HG02943 (cell line): ENCODE results near the gene SHISA6.
"Not testable (repeated sequence)": the region's sequence is repeated elsewhere in the genome, so short reads cannot be mapped to it uniquely, and the experiment has no call there.

Experiments
- ATAC-seq: cut with Tn5 transposase; IDR thresholded peaks from one replicate; pipeline ENCODE4 v1.9.1; 2021; ENCODE audit warnings: mild to moderate bottlenecking, low read depth, moderate library complexity; ENCODE audit not compliant: unreplicated experiment

The SHISA6 gene

DNA sequence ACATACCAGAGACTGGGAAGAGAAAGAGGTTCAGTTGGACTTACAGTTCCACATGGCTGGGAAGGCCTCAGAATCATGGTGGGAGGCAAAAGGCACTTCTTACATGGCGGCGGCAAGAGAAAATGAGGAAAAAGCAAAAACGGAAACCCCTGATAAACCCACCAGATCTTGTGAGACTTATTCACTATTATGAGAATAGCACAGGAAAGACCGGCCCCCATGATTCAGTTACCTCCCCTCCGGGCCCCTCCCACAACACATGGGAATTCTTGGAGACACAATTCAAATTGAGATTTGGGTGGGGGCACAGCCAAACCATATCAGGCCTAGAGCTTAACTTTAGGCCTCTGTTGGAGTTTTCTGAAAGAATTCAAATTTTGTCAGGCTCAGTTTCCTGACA, 60.9 kb downstream of the SHISA6 start:
- not testable (repeated sequence) for ATAC-seq

DNA sequence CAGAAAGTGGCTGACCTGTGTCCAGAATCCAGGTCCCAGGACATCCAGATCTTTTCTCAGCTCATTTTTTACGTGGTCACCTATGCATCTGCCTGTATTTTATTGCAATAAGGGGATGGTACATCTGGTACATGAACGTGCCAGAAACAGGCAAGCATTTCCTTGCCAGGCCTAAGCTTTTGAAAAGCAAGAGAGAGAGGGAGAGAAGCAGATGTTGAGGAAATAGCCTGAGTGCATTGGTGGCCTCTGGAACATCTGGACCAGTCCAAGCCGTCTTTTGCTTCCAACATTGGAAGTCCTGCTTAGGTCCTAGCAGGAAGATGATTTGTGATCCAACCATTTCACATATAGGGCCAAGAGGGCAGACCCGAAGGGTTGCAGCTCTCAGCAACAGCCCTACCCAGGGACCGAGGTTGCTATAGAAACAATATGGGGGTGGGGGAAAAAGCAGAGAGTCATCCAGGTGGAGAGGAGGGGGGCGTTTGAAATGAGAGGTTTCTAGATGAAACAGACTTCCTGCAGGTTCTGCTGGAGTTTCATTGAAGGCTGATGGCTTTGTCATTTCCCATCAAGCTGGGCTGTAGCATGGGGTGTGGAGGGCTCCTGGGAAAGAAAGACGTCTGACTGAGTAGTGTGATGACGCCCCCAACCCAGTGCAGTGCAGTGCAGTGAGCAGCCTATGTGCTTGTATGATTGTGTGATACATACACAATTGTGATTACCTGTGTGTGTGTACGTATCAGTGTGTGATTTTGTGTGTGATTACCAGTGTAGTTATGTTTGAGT, 61.6 kb downstream of the SHISA6 start:
- ATAC-seq: no peak

DNA sequence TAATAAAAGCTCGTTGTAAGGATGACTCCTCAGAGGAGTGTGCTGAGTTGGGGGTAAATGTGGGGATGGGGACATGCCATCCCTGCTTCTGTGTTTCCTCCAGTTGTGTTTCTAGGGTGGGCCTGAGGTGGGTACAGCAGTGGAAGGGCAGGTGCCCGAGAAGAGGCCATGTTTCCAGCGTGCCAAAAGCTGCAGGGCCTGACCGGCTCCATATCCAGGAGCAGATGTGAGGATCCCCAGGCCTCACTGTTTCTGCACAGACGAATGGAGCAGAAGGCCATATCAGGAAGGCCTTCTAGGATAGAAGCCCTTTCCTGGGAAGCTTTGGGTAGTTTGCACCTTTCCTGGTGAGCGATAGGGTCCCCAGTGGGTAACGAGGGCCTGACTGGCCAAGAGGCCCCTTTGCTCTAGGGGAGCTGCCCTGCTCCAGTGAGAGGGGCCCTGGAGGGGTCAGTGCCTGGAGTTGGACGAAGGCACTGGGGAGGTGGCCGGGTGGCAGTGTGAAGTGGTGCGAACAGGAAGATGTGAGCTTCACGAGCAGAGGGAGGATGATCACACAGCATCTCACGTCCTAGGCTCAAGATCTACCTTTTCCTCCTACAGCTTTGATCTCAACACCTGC, 62.9 kb downstream of the SHISA6 start:
- ATAC-seq: no peak

DNA sequence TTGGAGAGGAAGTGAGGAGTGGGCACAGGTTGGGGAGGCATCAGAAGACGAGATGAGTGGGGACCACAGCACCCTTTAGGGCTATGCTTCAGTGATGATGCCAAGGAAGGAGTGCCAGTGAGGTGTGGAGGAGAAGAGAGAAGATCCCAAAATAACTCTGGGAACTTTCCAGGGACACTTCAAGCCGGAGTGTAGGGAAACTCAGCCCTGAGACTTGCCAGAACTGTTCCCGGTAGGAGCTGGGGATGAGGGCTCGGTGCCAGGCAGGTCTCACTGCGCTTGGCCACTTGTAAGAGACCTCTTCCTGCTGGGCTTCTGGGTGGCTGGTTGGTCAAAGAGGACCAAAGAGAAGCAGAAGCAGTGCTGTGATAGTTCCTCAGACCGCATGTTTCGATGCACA, 63.6 kb downstream of the SHISA6 start:
- no peak for ATAC-seq

DNA sequence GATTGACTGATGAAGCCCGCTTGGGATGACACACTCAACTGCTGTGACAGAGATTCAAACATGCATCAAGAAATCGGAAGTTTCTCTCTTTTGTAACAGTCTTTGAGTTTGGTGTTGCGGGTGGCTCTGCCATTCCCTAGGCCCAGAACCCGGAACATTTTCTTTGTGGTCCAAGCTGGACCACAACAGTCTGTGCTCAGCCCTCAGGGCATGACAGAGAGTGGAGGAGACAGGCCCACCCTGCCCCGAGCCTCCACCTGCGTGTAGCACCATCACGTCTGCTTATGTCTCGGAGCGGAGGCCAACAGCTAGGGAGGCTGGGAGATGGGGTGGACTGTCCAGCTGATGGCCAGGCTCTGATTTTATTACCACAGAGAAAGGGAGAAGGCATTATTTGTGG, 64.5 kb downstream of the SHISA6 start:
- no peak for ATAC-seq

DNA sequence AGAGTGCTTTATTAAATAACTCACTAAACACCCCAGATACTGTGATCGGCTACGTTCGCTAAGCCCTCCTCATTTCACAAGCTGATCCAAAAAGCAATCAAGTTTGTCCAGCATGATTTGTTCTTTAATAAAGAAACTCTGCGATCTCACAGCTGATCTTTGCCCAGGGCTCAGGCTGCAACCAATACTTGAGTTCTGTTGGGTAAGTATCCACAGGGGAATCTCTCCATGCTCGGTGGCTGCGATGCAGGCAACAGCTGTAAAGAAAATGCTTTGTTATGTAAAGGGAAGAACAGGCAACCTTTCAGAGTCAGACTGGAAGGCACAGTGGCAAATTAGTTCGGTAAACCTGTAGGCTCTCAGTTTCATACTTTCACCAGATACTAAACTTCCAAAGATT, 67.5 kb downstream of the SHISA6 start:
- no peak for ATAC-seq

DNA sequence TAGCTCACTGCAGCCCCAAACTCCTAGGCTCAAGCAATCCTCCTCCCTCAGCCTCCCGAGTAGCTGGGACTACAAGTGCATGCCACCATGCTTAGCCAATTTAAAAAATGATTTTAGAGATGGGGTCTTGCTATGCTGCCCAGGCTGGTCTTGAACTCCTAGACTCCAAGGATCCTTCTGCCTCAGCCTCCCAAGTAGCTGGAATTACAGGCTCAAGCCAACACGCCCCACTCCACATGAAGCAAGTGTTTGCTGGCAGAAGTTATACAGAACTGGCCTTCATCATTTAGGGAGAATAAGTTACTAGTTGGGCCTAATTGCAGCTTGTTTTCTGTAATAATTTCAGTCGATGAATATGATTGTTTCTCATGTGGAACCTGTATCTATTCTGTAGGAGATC, 68.0 kb downstream of the SHISA6 start:
- no peak for ATAC-seq

DNA sequence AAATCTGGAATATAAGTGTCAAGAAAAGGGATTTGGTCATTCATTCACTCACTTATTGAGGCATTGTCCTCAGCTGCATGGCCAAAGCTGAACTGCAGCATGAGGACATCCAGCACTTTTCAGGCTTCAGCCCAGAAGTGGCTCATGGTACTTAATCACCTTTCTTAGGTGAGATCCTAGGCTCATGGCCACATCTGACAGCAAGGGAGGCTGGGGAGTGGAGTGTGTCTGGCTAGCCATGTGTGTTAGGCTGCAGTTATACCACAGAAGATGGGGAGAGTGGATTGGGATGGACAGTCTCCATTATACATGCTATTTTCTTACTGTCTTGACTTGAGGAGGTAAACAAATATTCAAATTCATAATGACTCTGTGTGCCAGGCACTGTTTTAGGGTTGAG, 68.8 kb downstream of the SHISA6 start:
- no peak for ATAC-seq

DNA sequence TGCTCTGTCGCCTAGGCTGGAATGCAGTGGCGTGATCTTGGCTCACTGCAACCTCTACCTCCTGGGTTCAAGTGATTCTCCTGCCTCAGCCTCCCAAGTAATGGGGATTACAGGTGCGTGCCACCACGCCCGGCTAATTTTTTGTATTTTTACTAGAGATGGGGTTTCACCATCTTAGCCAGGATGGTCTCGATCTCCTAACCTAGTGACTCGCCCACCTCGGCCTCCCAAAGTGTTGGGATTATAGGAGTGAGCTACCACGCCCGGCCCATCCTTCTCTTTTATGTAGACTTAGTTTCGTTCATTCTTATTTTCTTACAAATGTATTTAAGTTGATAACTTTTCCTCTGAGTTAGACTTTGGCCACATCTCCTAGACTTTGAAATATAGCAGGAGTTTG, 75.4 kb downstream of the SHISA6 start:
- ATAC-seq: not testable (repeated sequence)

DNA sequence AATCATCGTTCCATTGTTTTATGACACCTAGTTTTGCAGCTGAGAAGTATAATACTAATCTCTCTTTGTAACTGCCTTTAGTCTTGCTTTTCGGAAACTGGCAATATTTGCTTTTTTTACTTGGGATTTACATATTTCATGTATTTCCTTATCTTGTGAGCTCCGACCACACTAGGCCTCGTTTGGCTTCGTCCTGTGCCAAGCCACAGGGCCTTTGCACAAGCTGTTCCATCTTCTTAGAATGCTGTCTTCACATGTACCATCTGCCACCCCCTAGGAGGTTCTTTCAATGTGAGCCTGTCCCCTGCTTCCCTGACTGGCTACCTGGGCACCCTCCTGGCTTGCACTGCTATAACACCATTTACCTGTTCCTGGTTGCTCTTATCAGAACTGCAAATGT, 77.2 kb downstream of the SHISA6 start:
- ATAC-seq: no peak

DNA sequence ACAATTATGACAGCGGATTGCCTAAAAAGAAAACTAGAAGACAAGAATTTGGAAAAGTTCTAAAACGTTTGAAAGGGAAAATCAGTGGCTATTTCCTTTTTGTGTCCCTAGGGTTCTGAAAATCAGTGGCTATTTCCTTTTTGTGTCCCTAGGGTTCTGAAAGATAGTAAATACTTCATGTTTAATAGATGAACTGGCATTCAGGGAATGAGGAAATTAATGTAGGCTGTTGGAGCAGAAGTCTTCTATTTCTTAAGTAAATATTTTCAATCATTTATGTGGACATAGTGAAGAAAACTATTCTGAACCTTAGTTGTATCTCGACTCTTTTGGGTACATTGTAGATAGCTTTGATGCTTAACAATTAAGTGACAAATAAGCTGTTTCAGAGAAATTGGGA, 78.9 kb downstream of the SHISA6 start:
- no peak for ATAC-seq

DNA sequence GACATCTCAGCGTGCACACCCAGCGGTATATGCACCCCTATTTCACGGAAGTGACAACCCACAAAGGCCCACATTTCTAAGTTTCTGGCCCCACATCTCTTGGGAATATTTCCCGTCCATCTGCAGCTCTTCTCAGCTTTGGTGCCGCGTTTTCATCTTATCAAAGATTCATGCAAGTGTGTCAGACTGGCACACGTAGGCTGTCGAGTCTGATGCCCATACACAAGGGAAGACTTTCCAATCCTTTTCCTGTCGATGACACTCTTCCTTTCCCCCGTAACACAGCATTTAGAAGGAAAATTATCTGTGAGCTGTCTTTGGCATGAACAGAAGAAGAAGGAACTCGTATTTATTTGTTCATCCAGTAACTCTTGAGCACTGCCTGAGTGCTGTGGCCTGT, 83.0 kb downstream of the SHISA6 start:
- no peak for ATAC-seq

DNA sequence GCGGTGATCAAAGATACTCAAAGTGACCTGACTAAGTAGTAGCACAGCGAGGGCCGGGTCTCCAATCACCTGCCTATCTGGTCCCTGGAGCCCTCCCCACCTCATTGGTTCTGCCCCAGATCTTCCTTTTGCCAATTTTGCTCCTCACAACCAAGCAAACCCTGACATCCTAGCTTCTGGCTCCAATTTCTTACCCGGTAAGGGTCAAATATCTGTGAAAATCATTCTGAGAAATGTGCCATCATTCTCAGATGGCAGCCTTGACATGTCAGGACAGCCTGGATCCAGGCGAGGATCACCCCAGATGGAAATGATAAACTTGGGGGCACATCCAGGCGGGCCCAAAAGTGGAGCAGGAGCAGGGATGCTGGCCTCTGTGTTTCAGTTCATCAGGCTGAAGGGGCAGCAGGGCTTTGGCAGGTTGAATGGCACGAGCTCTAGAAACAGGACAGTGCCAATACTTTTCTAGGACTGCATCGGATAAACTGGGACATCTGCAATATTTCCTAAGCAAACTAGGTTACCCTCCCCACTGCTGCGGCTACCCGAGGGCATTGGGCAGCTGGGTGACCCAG, 83.9 kb downstream of the SHISA6 start:
- no peak for ATAC-seq

DNA sequence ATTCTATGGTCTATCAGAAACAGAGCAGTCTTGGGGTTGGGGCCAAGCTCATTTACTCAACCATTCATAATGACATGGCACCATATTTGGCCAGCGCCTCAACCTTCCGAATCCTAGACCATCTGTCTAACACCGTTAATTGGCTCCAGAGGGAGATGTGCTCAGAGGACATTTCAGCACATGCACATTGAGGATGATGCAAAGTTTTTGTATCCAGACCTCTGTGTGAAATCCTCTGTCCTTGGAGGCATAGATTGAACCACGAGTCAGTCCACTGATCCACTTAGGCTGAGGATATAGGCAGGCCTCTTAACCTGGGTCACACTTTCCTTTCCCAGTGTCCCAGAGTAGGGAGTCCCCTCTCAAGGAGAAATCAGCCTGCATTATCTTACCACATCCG, 85.5 kb downstream of the SHISA6 start:
- ATAC-seq: no peak

DNA sequence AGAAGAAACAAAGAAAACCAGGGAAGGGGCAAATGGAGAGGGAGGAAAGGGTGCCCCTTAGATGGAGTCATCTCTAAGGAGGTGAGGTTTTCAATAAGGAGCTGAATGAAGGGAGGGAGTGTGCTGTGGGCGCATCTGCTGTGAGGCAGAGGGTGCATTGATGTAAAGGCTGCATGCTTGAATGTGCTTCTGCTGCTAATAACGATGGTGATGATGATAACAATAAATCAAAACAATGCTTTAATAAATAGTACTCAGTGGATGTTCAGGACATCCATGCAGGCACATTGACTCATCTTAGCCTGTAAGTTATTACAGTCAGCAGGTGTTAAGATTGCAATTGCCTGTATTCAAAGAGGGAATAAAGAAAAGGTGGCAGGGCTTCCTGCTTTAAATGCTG, 87.8 kb downstream of the SHISA6 start:
- ATAC-seq: no peak

DNA sequence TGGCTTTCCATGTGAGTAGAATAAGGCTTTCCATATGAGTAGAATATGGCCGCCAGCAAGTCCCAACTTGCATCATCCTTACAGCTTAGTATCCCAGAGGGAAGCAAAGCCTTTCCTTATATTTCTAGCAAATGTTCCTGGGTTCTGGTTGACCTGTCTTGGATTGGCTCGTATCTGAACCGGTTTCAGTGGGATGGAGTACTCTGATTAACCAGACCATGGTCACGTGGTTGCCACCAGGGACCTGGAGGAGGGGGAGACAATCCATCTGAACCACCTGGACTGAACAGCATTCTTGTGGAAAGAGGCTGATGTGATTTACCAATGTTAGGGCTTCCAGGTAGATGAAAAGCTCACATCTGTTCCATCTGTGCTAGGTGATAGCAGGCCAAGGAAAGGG, 89.0 kb downstream of the SHISA6 start:
- no peak for ATAC-seq

DNA sequence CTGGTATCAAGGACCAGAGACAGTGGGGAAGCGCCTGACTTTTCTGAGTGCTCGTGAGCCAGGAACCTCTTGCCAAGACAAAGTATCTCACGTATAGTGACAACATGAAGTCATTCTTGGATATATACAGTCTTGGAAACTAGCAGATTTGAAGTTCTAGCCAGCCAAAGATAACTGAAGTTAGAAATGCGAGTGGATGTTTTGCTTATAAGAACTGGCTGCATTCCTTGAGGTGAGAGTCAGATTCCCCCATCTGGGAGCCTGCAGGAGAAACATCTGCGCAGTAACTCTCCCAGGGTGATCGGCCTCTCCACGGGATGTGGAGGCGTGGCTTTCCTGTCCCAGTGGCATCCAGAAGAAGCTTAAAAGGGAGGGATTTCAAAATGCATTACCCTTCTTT, 89.8 kb downstream of the SHISA6 start:
- no peak for ATAC-seq

DNA sequence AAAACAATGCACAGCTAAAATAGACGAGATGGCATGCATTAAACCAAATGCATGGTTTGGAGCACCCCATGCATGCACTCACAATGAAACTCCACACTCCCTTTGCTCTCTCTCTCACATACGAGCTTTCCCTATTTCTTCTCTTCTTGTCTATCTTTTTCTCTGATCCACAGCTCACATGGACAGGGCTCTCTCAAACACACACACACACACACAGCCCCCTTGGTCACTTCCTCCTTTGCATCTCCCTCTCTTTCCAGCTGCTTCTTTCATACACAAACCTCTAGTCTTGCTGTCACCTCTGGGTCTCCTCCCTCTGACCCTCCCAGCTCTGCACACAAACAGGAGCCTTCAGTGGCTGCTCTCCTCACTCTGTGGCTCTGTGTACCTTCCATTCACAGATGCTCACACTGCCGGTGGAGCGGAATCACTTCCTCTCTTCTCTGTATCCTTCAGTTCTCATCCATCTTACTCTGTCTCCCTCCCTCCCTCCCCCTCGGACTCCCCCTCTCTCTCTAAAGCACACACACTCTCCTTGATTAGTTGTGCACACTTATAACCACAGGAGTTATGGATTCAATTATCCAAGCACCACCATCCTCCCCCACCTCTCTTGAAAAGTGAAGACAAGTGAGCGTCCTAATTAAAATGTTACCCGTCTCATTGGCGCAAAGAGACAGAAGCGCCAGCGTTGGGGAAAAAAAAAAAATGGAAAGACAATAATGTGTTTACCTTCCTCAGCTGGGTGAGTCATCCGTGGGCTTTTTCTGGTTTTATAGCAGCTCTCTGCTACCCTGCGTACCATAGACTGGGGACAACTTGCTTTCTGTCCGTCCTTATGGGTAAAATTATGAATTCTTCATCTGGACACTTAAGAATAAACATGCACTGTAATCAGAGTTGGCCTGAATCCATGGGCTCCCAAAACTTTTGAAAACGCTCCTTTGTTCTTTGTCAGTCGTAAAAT, 90.8 kb downstream of the SHISA6 start:
- ATAC-seq: no peak

DNA sequence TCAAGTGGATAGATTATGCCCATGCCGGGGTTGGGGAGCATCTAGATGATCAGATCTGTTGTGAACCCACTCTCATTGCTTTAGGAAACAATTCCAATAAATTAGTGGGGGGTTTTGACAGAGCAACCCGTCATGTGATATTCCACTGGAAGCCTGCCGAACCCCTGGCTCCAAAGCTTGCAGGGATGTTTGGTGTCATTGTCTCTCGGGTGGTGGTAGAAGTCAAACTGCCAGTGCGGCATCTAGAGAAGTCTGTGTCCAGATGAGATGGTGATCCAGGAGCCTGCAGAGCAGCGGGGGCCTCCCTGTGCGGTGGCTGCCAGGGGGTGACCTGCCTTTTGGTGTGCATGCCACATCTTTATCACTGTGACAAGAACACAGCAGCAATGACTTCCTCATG, 91.7 kb downstream of the SHISA6 start:
- ATAC-seq: no peak

DNA sequence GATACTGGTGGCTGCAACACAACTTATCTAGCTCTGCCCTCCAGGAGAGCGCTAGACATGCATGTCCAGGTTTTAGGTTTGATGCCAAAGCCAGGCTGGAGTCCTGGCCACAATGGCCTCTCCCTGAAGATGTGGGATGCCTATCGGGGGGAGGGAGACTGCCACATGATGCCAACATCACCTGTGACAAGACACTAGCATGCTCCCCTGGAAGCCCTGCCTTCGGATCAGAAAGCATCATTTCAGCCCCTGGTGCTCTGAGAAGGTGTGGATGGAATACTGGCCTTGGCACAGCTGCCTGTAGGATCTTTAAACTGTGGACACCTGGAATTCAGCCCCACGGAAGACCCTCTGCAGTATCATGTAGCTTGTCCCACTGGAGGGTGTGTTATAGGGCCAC, 93.5 kb downstream of the SHISA6 start:
- ATAC-seq: no peak

DNA sequence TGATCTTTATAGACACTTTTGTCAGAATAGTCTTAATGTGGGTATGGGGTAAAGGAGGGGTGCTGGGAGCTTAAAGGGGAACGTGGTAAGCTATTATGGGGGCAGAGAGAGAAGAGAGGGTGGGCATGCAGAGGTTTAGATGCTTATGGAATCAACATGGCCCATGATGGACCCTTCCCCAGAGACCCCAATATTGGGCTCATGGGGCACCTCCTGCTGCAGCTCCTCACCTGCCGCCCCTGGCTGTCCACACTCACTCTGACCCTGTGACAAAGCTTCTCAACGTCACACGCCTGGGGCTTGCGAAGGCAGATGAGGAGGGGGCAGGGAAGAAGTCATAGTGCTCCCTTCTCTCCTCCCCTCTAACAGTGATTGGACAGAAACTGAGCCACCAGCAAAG, 95.3 kb downstream of the SHISA6 start:
- no peak for ATAC-seq
